Adipocyte (in vitro differentiated cells): Measurements from ENCODE around the gene FARSA.
"Not testable (repeated sequence)": the region's sequence is repeated elsewhere in the genome, so short reads cannot be mapped to it uniquely, and the experiment has no call there.

Source experiments
- DNase-seq: peaks from one replicate; pipeline ENCODE4 v3.0.0-alpha.2; 2015; ENCODE audit warnings: low read depth
- H3K27me3 ChIP-seq: replicated peaks from 2 replicates; pipeline ENCODE4 v1.7.0; 2013; ENCODE audit warnings: mild to moderate bottlenecking, low read length, moderate library complexity; ENCODE audit not compliant: control insufficient read depth, insufficient read depth
- H3K36me3 ChIP-seq: 2 replicates; pipeline ENCODE4 v1.7.0; 2013; ENCODE audit warnings: low read length, mild to moderate bottlenecking, moderate library complexity; ENCODE audit not compliant: control insufficient read depth, insufficient read depth, severe bottlenecking
- H3K4me1 ChIP-seq: 2 replicates; pipeline ENCODE4 v1.7.0; 2013; ENCODE audit warnings: mild to moderate bottlenecking, low read length, moderate library complexity; ENCODE audit not compliant: control insufficient read depth, insufficient read depth
- H3K4me3 ChIP-seq: 2 replicates; pipeline ENCODE4 v1.7.0; 2013; ENCODE audit warnings: mild to moderate bottlenecking, low read length, moderate library complexity
- H3K9ac ChIP-seq: 2 replicates; pipeline ENCODE4 v1.7.0; 2013; ENCODE audit warnings: mild to moderate bottlenecking, low read length, moderate library complexity
- H3K9me3 ChIP-seq: 2 replicates; pipeline ENCODE4 v1.7.0; 2013; ENCODE audit warnings: mild to moderate bottlenecking, low read length, moderate library complexity; ENCODE audit not compliant: control insufficient read depth

Gene FARSA

GRCh38 chr19:12933287-12934072 is at the start of gene FARSA:
Gene FARSA (minus strand): TSS chr19:12933711. CDS start chr19:12933696, 15 bp downstream.
- no peaks in the 10 kb centered on the region for H3K27me3 ChIP-seq
- DNase-seq = peak; percentile 97
- H3K4me3 ChIP-seq = peak within 1 kb of the TSS; percentile 92
- peak within 1 kb of the TSS; percentile 95 for H3K9ac ChIP-seq
- H3K36me3 ChIP-seq = peaks cover 25% of the 10 kb centered on the region
- H3K4me1 ChIP-seq = peaks cover 21% of the 10 kb centered on the region
- H3K9me3 ChIP-seq = no peaks in the 10 kb centered on the region

GRCh38 chr19:12983091-12983490 is 49.6 kb upstream of the FARSA start:
- no peaks in the 10 kb centered on the region for H3K36me3 ChIP-seq
- DNase-seq = no peak
- peaks cover 7% of the 10 kb centered on the region for H3K4me1 ChIP-seq
- no peaks in the 10 kb centered on the region for H3K27me3 ChIP-seq
- H3K9ac ChIP-seq = peak overlapping the region; percentile 71
- H3K4me3 ChIP-seq = peak overlapping the region; percentile 60
- H3K9me3 ChIP-seq = no peaks in the 10 kb centered on the region

- no peak for DNase-seq
- H3K9me3 ChIP-seq = no peaks in the 10 kb centered on the region
- H3K27me3 ChIP-seq = no peaks in the 10 kb centered on the region
- peaks cover 7% of the 10 kb centered on the region for H3K4me1 ChIP-seq
- no peak overlapping the region for H3K4me3 ChIP-seq
- H3K9ac ChIP-seq = no peak overlapping the region
- no peaks in the 10 kb centered on the region for H3K36me3 ChIP-seq
Measured at GRCh38 chr19:12982648-12983047, 49.1 kb upstream of the FARSA start.

- Histone ChIP-seq H3K27me3 (no peaks in the 10 kb centered on the region), H3K36me3 (no peaks in the 10 kb centered on the region), H3K4me1 (peaks cover 2% of the 10 kb centered on the region), H3K9me3 (no peaks in the 10 kb centered on the region), H3K9ac (no peak overlapping the region), H3K4me3 (no peak overlapping the region)
- DNase-seq = no peak
Measured at GRCh38 chr19:12979974-12980373, 46.5 kb upstream of the FARSA start.

- H3K4me3 ChIP-seq, H3K9ac ChIP-seq, H3K36me3 ChIP-seq, DNase-seq, H3K9me3 ChIP-seq, H3K27me3 ChIP-seq, H3K4me1 ChIP-seq: not testable (repeated sequence)
Measured at GRCh38 chr19:12976109-12976508, 42.6 kb upstream of the FARSA start.

- Histone ChIP-seq H3K9ac (no peak overlapping the region), H3K4me3 (no peak overlapping the region), H3K4me1 (no peaks in the 10 kb centered on the region), H3K9me3 (no peaks in the 10 kb centered on the region), H3K27me3 (no peaks in the 10 kb centered on the region), H3K36me3 (no peaks in the 10 kb centered on the region)
- DNase-seq = no peak
Measured at GRCh38 chr19:12975221-12975741, 41.8 kb upstream of the FARSA start.

GRCh38 chr19:12974301-12975220 is 41.0 kb upstream of the FARSA start:
- H3K4me3 ChIP-seq = no peak overlapping the region
- no peak overlapping the region for H3K9ac ChIP-seq
- no peak for DNase-seq
- no peaks in the 10 kb centered on the region for H3K9me3 ChIP-seq
- H3K36me3 ChIP-seq = no peaks in the 10 kb centered on the region
- H3K27me3 ChIP-seq = no peaks in the 10 kb centered on the region
- H3K4me1 ChIP-seq = peaks cover 5% of the 10 kb centered on the region

- H3K27me3 ChIP-seq = no peaks in the 10 kb centered on the region
- peaks cover 8% of the 10 kb centered on the region for H3K4me1 ChIP-seq
- no peak overlapping the region for H3K9ac ChIP-seq
- H3K36me3 ChIP-seq = no peaks in the 10 kb centered on the region
- H3K9me3 ChIP-seq = no peaks in the 10 kb centered on the region
- no peak overlapping the region for H3K4me3 ChIP-seq
- no peak for DNase-seq
Measured at GRCh38 chr19:12973236-12973635, 39.7 kb upstream of the FARSA start.

- Histone ChIP-seq H3K4me1 (peaks cover 8% of the 10 kb centered on the region), H3K36me3 (no peaks in the 10 kb centered on the region), H3K9me3 (no peaks in the 10 kb centered on the region), H3K9ac (no peak overlapping the region), H3K27me3 (no peaks in the 10 kb centered on the region), H3K4me3 (no peak overlapping the region)
- no peak for DNase-seq
Measured at GRCh38 chr19:12970070-12970820, 36.7 kb upstream of the FARSA start.

- H3K9ac ChIP-seq = peak within 1 kb of the TSS; percentile 7
- no peak within 1 kb of the TSS for H3K4me3 ChIP-seq
- H3K9me3 ChIP-seq = no peaks in the 10 kb centered on the region
- no peak for DNase-seq
- H3K36me3 ChIP-seq = no peaks in the 10 kb centered on the region
- peaks cover 12% of the 10 kb centered on the region for H3K4me1 ChIP-seq
- no peaks in the 10 kb centered on the region for H3K27me3 ChIP-seq
Measured at GRCh38 chr19:12969292-12969988, 35.9 kb upstream of the FARSA start, which contains the start of gene DAND5. Gene DAND5 (plus strand): TSS chr19:12969576. CDS start chr19:12969661, 85 bp downstream.
